ENCODE measurements around the gene WDR27. TPM values are rescaled to one million over a fixed set of nuclear protein-coding genes. Genes with fewer than 3 reads are reported as not detected.

Gene WDR27
- total RNA-seq, 2 experiments from 2014 or later = 37.9 to 38.3 TPM

DNA sequence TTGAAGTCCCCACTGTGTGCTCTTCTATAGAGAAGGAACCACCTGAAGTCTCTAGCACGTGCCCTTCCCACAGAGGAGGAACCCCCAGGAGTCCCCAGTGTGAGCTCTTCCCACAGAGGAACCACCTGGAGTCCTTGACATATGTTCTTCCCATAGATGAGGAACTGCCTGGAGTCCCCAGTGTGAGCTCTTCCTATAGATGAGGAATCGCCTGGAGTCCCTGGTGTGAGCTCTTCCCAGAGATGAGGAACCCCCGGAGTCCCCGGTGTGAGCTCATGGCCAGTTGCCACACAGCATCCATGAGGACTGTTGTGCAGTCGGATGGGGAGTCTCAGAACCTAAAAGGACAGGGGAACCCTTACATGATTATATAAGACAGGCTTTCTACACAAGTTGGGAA, 290.1 kb downstream of the WDR27 start:
- peaks cover 13% of the 10 kb centered on the region for H3K9me3 Mint-ChIP-seq
- no peaks in the 10 kb centered on the region for H3K4me1 Mint-ChIP-seq (ENCODE audit: low read depth)
- intact Hi-C loops (cut with micrococcal nuclease) = no loop called here
- CTCF ChIA-PET = no interaction called here
- no peak overlapping the region for H3K4me3 Mint-ChIP-seq
- H3K27me3 Mint-ChIP-seq (ENCODE audit: low read depth) = peaks cover 12% of the 10 kb centered on the region
- H3K27ac Mint-ChIP-seq = no peak overlapping the region
- H3K36me3 Mint-ChIP-seq (ENCODE audit: low read depth) = no peaks in the 10 kb centered on the region
- DNase-seq = no peak

DNA sequence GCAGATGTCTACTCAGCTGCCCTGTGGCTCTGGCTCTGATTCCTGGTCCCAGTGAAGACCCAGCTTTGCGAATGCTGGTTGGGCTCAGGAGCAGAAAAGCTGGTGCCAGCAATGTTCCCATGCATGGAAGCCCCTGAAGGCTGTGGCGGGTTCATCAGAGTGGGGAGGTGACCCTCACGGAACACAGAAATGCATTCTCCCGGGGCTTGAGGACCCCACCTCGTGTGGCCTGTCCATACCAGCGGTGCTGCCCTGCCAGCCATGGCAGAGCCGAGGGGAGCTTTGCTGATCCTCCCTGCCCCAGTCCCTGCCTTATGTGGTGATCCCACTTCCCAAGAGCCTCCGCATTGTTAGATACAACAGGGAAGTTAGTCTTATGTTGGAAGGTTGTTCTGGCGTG, 290.5 kb downstream of the WDR27 start:
- H3K36me3 Mint-ChIP-seq (ENCODE audit: low read depth) = no peaks in the 10 kb centered on the region
- CTCF ChIA-PET = no interaction called here

DNA sequence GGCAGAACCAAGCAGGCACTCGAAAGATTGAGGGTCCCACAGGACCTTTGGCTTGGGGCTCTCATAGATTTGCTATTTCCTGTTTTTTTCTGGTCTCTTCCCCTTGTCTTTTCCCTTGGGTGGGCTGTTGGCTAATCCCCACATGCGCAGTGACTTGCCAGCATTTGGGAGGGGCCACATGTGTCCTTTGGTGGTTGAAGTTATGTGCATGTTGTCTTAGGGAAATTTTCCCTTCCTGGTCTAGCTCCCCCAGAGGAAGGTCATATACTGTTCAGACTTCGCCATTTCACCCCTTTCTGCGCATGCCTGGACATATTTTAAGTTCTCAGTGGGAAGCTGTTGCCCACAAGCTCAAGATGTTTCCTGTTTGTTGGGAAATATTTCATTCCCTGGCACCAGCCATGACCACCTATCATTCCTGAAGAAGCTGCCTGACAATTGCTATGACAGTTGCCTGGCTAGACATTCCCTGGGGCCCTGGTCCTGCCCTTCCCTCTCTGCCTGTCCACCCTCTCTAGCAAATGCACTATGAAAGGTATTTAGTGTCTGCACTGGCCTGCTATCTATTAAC, 292.0 kb downstream of the WDR27 start:
- Mint-ChIP-seq H3K27ac (no peak overlapping the region), H3K36me3 (ENCODE audit: low read depth) (no peaks in the 10 kb centered on the region), H3K9me3 (peaks cover 8% of the 10 kb centered on the region), H3K27me3 (ENCODE audit: low read depth) (peaks cover 15% of the 10 kb centered on the region), H3K4me1 (ENCODE audit: low read depth) (no peaks in the 10 kb centered on the region), H3K4me3 (no peak overlapping the region)
- intact Hi-C loops (cut with micrococcal nuclease) = no loop called here
- DNase-seq = no peak
- CTCF ChIA-PET = no interaction called here

More for the DNA sequence above, 290.5 kb downstream of the WDR27 start:
- no peak overlapping the region for H3K27ac Mint-ChIP-seq
- intact Hi-C loops (cut with micrococcal nuclease) = no loop called here
- DNase-seq = no peak
- H3K9me3 Mint-ChIP-seq = peaks cover 13% of the 10 kb centered on the region
- no peaks in the 10 kb centered on the region for H3K4me1 Mint-ChIP-seq (ENCODE audit: low read depth)
- H3K4me3 Mint-ChIP-seq = no peak overlapping the region
- H3K27me3 Mint-ChIP-seq (ENCODE audit: low read depth) = peaks cover 12% of the 10 kb centered on the region

DNA sequence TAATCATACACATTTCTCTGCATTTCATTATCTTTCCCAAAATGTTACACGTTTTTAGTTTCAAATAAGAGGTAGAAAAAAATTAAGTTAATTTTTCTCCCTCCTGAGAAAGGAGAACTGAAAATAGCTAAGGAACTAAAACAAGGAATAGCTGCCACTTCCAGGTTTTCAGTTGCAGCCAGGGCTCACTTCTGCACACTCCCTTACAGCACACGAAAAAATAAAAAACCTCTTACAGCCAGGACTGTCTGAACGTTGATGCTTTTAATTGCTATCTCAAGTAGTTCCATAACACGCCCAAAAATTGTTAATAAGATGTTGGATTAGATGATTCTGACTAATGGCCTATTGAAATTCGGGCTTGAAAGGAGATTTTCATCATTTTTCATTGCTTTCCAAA, 294.5 kb downstream of the WDR27 start:
- Mint-ChIP-seq H3K27me3 (ENCODE audit: low read depth) (peaks cover 20% of the 10 kb centered on the region), H3K9me3 (no peaks in the 10 kb centered on the region), H3K36me3 (ENCODE audit: low read depth) (no peaks in the 10 kb centered on the region), H3K4me3 (no peak overlapping the region), H3K4me1 (ENCODE audit: low read depth) (no peaks in the 10 kb centered on the region), H3K27ac (no peak overlapping the region)
- DNase-seq = no peak
- CTCF ChIA-PET = no interaction called here
- intact Hi-C loops (cut with micrococcal nuclease) = no loop called here

Other genes with a start within 250 kb of the WDR27 start
- gene C6orf120, start 97 bp upstream of the WDR27 start, total RNA-seq = 10 to 100 TPM; 10.7 to 11.7 TPM
- gene PHF10, start 22.5 kb upstream of the WDR27 start, total RNA-seq = 10 to 100 TPM; 72.9 to 74.2 TPM
- 1 to 10 TPM; 2.9 to 3.1 TPM for gene DYNLT2, start 49.5 kb upstream of the WDR27 start, total RNA-seq
- 10 to 100 TPM; 21.1 to 22.8 TPM for gene ERMARD, start 49.6 kb upstream of the WDR27 start, total RNA-seq

All from activated naive CD4-positive, alpha-beta T cell treated with anti-CD3 and anti-CD28 coated beads for 36 hours (primary cell).